Pancreas (tissue), 10 donors: ENCODE measurements around the gene TMEM147. TPM values are rescaled to one million over a fixed set of nuclear protein-coding genes. Genes with fewer than 3 reads are reported as not detected.

Experiments used
- ATAC-seq, 4 donors: fragments of 200-7000 bp; cut with Tn5 transposase; one replicate each; pipeline versions ENCODE4 v1.8.0 to v1.9.1; 2020; ENCODE audit warnings: mild to moderate bottlenecking in 4 of 4, moderate library complexity in 4 of 4
- DNase-seq, 6 donors: peaks; one replicate each; pipeline ENCODE4 v3.0.0-alpha.2; 2020
- FAIRE-seq: peaks from 2 replicates; lab custom pipeline; 2012; peaks lifted over from hg19 to GRCh38; lab: Jason Lieb, UNC
- H3K27ac ChIP-seq, 4 donors: fragments of 200-600 bp; sonication (generic); 1 replicate in 3 of 4; 2 replicates in 1 of 4; pipeline versions ENCODE4 v1.5.0 to v1.8.0; 2020
- H3K27me3 ChIP-seq, 4 donors: fragments of 200-600 bp; one replicate each; pipeline ENCODE4 v1.8.0; 2021
- H3K36me3 ChIP-seq, 3 donors: fragments of 200-600 bp; sonication (generic) in 1 of 3; one replicate each; pipeline versions ENCODE4 v1.5.0 to v1.8.0; 2020 to 2021
- H3K4me1 ChIP-seq, 3 donors: fragments of 200-600 bp; one replicate each; pipeline ENCODE4 v1.8.0; 2021
- H3K4me3 ChIP-seq, 4 donors: fragments of 200-600 bp; sonication (generic) in 2 of 4; one replicate each; pipeline versions ENCODE4 v1.5.0 to v1.8.0; 2020 to 2021
- H3K9me3 ChIP-seq, 4 donors: fragments of 200-600 bp; one replicate each; pipeline ENCODE4 v1.8.0; 2021
- WGBS, 2 donors: extraction: QIAGEN DNeasy Blood & Tissue Kit; methylation state at CpG; one replicate each; pipeline ENCODE4 v1.1.7; 2013; 5-methylcytosine and 5-hydroxymethylcytosine counted together
- intact Hi-C, 3 donors: fragments of 100-400 bp; cut with DNase I; formaldehyde crosslinking; loops; one replicate each; pipeline versions ENCODE4 v1.11.1 to v1.14.2; 2022
- polyA plus RNA-seq, 2 donors: library from polyadenylated mRNA; stranded (reverse); fragments of 200-250 nt; gene quantifications; one replicate each; pipeline ENCODE4 v1.2.3, GENCODE V29; 2013
- total RNA-seq, 6 donors: library from RNA; stranded (reverse); fragmentation: NEBNext Ultra II Directional in 4 of 6; extraction: Animal tissue kit (Norgen Biotek cat#: 25700) in 4 of 6; gene quantifications; one replicate each; pipeline versions ENCODE4 v1.2.1 to v1.2.4, GENCODE V29; 2021 to 2023
- TF ChIP-seq, protein P1 (sequence below), 4 donors: fragments of 200-600 bp; sonication (generic) in 3 of 4; IDR thresholded peaks; one replicate each; pipeline versions ENCODE4 v1.5.0 to v1.8.0; 2021; ENCODE audit warnings: antibody characterized with exemption in 4 of 4
- donor health status: healthy with polysubstance abuse.
- donor health status: DM: no; HTN: no; CAD: no; lungs with moderate emphysema.
- donor health status: DM: no; HTN: no; CAD: no.
- donor health status: control.
- donor health status: control.
- donor health status: Bipolar disorder and iron deficiency.
- donor health status: DM: yes; HTN: yes; CAD: no.
- donor health status: DM: no; HTN: no; CAD: no.
- donor health status: DM: no; HTN: no; CAD: no.
- donor health status: DM: yes; HTN: yes; CAD: no.

Gene TMEM147
- total and polyA plus RNA-seq, 8 donors = 44.3 to 91.1 (median 56.5) TPM

DNA sequence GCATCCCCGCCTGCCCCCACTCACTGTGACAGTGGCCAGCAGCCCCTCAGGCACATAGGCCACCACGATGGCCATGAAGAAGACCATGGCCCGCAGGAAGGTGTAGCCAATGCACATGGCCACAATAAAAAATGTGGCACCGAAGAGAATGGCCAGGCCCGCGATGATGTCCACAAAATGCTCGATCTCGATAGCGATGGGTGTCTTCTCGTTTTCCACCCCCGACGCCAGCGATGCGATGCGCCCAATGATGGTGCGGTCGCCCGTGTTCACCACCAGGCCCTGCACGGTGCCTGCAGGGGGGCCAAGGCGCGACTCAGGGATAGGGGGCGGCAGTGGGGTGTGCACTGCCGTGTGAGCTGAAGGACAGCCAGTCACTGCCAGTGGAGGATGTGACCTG, 14.4 kb downstream of the TMEM147 start:
- Histone ChIP-seq H3K4me3 (no peak overlapping the region), H3K4me1 (peaks cover 0 to 6% (median 0%) of the 10 kb centered on the region in 3 donors), H3K36me3 (no peaks in the 10 kb centered on the region), H3K9me3 (no peaks in the 10 kb centered on the region), H3K27me3 (no peaks in the 10 kb centered on the region), H3K27ac (no peak overlapping the region)
- ATAC-seq (no peak), DNase-seq (peak in 1 of 6 donors; percentile 49), FAIRE-seq (no peak)
- TF ChIP-seq, protein P1, sequence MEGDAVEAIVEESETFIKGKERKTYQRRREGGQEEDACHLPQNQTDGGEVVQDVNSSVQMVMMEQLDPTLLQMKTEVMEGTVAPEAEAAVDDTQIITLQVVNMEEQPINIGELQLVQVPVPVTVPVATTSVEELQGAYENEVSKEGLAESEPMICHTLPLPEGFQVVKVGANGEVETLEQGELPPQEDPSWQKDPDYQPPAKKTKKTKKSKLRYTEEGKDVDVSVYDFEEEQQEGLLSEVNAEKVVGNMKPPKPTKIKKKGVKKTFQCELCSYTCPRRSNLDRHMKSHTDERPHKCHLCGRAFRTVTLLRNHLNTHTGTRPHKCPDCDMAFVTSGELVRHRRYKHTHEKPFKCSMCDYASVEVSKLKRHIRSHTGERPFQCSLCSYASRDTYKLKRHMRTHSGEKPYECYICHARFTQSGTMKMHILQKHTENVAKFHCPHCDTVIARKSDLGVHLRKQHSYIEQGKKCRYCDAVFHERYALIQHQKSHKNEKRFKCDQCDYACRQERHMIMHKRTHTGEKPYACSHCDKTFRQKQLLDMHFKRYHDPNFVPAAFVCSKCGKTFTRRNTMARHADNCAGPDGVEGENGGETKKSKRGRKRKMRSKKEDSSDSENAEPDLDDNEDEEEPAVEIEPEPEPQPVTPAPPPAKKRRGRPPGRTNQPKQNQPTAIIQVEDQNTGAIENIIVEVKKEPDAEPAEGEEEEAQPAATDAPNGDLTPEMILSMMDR (IDR thresholded peaks at IDR 0.05) = no peak
- 89 to 92% methylated on average over 23 of the region's 23 CpGs for WGBS, 2 donors
- intact Hi-C loops = no loop called here

DNA sequence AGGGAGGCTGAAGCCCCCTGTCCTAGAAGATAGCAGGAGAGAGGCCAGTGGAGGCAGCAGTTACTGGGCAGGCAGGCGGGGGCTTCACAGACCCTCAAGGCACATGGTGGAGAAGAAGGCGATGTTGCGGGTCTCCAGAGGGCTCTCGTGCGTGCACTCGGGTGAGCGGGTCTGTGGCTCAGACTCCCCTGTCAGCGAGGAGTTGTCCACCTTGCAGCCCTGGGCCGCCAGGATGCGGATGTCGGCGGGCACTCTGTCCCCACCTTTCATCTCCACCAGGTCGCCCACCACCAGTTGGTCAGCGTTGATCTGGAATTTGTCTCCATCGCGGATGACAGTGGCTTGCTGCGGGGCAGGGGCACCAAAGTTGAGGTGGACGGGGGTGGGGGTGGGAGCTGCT, 14.8 kb downstream of the TMEM147 start:
- ATAC-seq = no peak
- Histone ChIP-seq H3K4me3 (no peak overlapping the region), H3K27ac (no peak overlapping the region), H3K9me3 (no peaks in the 10 kb centered on the region), H3K4me1 (peaks cover 0 to 9% (median 2%) of the 10 kb centered on the region in 3 donors), H3K27me3 (no peaks in the 10 kb centered on the region), H3K36me3 (no peaks in the 10 kb centered on the region)
- intact Hi-C loops = no loop called here
- WGBS, 2 donors = 89 to 90% methylated on average over 18 of the region's 18 CpGs
- TF ChIP-seq, protein P1 (IDR thresholded peaks at IDR 0.05) = no peak
- no peak for FAIRE-seq
- DNase-seq = peak in 1 of 6 donors; percentile 42

DNA sequence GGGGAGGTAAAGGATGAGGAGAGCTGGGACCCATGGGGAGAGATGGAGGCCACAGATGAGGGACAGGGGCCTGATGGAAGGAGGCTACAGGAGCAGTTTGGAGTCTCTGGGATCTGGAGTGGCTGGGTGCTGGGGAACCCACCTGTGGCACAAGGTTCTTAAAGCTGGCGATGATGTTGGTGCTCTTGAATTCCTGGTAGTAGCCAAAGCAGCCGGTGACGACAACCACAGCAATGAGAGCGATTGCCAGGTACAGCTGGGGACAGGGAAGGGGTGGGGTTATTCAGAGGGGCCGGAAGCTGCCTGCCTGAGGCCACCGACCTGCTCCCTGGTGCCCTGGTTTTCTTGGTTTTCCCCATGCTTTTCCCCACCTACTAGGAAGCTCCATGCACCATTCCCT, 15.3 kb downstream of the TMEM147 start:
- DNase-seq = peak in 2 of 6 donors; percentile 48 to 51
- Histone ChIP-seq H3K27ac (peak overlapping the region in 1 of 4 donors; percentile 23), H3K4me1 (peaks cover 0 to 13% (median 6%) of the 10 kb centered on the region in 3 donors), H3K36me3 (no peaks in the 10 kb centered on the region), H3K4me3 (no peak overlapping the region), H3K27me3 (no peaks in the 10 kb centered on the region), H3K9me3 (no peaks in the 10 kb centered on the region)
- no peak for FAIRE-seq
- TF ChIP-seq, protein P1 (IDR thresholded peaks at IDR 0.05) = no peak
- peak in 3 of 4 donors; percentile 15 to 43 (median 32) for ATAC-seq
- intact Hi-C loops = no loop called here
- WGBS, 2 donors = 18 to 30% methylated on average over 6 of the region's 6 CpGs

DNA sequence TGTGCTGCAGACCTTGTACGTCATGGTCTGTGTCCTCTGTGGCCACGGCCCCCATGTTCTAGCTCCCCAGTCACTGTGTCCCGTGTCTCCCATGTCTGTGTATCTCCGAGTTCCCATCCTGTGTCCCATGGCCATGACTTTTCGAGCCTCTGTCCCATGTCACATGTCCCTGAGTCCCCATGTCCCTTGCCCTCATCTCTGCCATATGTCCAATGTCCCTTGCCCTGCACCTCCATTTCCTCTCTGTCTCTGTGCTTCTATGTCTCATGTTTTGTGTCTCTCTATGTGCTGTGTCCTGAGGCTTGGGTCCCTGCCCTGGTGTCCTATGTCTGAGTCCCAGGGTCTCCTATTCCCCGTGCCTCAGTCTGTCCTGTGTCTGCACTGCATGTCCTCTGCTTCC, 16.0 kb downstream of the TMEM147 start:
- no peak for FAIRE-seq
- H3K4me1 ChIP-seq = peaks cover 0 to 13% (median 7%) of the 10 kb centered on the region in 3 donors
- H3K27me3 ChIP-seq = no peaks in the 10 kb centered on the region

DNA sequence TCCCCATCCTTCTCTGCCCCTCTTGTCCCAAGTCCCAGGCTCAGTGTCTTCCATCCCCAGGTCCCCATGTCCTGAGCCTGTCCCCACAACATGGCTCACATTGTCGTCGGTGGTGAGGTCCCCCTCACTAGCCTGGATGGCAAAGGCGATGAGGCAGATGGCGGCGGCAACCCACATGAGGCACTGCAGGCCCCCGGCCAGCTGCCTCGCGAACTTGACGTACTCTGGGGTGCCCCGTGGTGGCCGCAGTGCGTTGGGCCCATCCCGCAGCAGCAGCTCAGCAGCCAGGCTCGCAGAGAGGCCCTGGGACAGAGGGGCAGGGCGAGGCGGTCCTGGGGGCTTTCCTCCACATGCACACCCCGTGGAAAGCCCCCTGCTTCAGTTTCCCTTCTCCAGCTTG, 16.9 kb downstream of the TMEM147 start:
- H3K4me3 ChIP-seq = no peak overlapping the region
- TF ChIP-seq, protein P1 (IDR thresholded peaks at IDR 0.05) = no peak
- DNase-seq (peak in 1 of 6 donors; percentile 53), ATAC-seq (no peak), FAIRE-seq (no peak)
- no peaks in the 10 kb centered on the region for H3K27me3 ChIP-seq
- WGBS, 2 donors = 76 to 78% methylated on average over 13 to 17 of the region's 17 CpGs
- H3K27ac ChIP-seq = no peak overlapping the region
- H3K4me1 ChIP-seq = peaks cover 0 to 13% (median 7%) of the 10 kb centered on the region in 3 donors
- intact Hi-C loops = no loop called here
- no peaks in the 10 kb centered on the region for H3K36me3 ChIP-seq
- no peaks in the 10 kb centered on the region for H3K9me3 ChIP-seq

More for the DNA sequence above, 16.0 kb downstream of the TMEM147 start:
- intact Hi-C loops = no loop called here
- TF ChIP-seq, protein P1 (IDR thresholded peaks at IDR 0.05) = no peak
- Histone ChIP-seq H3K36me3 (no peaks in the 10 kb centered on the region), H3K9me3 (no peaks in the 10 kb centered on the region), H3K27ac (no peak overlapping the region), H3K4me3 (no peak overlapping the region)
- DNase-seq = no peak
- 86 to 88% methylated on average over 6 of the region's 6 CpGs for WGBS, 2 donors
- ATAC-seq = no peak
